GM12872 (cell line): ENCODE measurements around the gene MB.

ENCODE experiments used
- TF ChIP-seq, protein P1 (sequence below): IDR thresholded peaks from 3 replicates; pipeline ENCODE4 v1.5.1; 2011; ENCODE audit warnings: low read depth, mild to moderate bottlenecking, low read length, moderate library complexity; ENCODE audit not compliant: insufficient read depth

MB gene

DNA sequence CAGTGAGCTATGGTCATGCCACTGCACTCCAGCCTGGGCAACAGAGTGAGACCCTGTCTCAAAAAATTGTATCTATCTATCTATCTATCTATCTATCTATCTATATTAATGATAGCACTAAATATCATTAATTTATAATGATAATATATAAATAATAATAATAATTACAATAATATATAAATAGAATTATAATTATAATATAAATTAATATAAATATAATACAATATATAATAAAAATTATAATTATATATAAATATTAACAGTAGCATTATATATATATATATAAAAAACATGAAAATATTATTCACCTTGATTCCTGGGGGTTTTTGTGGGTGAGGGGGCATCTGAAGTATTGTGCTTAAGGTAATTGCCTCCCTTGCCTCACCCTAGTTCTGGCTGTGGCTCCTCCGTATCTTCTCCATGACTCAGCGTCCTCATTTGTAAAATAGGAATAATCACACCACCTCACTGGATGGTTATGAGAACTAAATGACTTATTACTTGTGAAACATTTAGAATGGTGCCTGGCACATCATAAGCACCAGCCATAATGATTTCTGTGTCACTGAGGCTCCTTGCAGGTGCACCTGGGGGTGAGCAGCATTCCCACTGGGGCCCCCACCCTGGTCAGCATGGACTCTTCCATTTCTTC, 57.6 kb downstream of the MB start:
- TF ChIP-seq, protein P1, sequence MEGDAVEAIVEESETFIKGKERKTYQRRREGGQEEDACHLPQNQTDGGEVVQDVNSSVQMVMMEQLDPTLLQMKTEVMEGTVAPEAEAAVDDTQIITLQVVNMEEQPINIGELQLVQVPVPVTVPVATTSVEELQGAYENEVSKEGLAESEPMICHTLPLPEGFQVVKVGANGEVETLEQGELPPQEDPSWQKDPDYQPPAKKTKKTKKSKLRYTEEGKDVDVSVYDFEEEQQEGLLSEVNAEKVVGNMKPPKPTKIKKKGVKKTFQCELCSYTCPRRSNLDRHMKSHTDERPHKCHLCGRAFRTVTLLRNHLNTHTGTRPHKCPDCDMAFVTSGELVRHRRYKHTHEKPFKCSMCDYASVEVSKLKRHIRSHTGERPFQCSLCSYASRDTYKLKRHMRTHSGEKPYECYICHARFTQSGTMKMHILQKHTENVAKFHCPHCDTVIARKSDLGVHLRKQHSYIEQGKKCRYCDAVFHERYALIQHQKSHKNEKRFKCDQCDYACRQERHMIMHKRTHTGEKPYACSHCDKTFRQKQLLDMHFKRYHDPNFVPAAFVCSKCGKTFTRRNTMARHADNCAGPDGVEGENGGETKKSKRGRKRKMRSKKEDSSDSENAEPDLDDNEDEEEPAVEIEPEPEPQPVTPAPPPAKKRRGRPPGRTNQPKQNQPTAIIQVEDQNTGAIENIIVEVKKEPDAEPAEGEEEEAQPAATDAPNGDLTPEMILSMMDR = no peak

DNA sequence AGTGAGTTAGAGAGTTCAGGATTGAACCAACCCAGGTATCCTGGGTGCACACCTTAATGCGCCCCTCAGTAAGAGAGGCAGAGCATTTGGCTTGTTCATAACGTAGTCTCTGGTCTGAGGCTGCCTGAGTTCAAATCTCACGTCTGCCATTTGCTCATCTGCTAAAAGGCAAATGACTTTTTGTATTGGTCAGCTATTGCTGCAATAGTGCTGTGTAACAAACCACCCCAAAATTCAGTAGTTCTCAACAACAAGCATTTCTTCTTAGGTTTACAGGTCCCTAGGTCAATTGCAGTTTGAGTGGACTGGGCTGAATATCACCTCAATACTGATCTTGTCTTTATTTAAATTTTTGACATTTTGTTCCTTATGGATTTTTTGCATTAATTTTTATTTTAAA, 58.4 kb downstream of the MB start:
- TF ChIP-seq, protein P1 = no peak

DNA sequence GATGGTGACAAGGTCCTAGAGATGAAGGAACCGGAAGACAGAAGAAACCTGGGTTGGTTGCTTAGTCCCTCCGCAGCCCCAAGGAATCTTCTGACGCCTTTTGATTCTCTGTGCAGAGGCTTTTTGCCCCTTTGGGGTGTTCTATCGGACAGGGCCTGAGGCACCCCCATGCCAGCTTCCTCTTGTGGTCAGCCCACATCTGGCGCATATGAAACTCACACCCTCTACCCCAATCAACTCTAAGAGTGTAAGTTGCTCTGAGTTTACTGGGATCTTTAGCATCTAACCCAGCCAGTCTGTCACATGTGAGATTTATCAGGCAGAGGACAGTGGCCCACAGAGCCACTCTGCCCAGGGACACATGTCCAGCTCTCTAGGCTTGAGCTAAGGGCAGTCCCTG, 59.1 kb downstream of the MB start:
- TF ChIP-seq, protein P1 = no peak
